Stimulated activated CD4-positive, alpha-beta T cell treated with anti-CD3 and anti-CD28 coated beads, Interleukin-4, amount 100 ng/mL, for 48 hours (primary cell): ENCODE results near the gene SLC30A5.
"Not testable (repeated sequence)": the region's sequence is repeated elsewhere in the genome, so short reads cannot be mapped to it uniquely, and the experiment has no call there.

Experiments used
- DNase-seq, 2 donors: peaks; one replicate each; pipeline ENCODE4 v3.0.0-alpha.2; 2020; ENCODE audit warnings: low read depth in 2 of 2

SLC30A5 gene

DNA sequence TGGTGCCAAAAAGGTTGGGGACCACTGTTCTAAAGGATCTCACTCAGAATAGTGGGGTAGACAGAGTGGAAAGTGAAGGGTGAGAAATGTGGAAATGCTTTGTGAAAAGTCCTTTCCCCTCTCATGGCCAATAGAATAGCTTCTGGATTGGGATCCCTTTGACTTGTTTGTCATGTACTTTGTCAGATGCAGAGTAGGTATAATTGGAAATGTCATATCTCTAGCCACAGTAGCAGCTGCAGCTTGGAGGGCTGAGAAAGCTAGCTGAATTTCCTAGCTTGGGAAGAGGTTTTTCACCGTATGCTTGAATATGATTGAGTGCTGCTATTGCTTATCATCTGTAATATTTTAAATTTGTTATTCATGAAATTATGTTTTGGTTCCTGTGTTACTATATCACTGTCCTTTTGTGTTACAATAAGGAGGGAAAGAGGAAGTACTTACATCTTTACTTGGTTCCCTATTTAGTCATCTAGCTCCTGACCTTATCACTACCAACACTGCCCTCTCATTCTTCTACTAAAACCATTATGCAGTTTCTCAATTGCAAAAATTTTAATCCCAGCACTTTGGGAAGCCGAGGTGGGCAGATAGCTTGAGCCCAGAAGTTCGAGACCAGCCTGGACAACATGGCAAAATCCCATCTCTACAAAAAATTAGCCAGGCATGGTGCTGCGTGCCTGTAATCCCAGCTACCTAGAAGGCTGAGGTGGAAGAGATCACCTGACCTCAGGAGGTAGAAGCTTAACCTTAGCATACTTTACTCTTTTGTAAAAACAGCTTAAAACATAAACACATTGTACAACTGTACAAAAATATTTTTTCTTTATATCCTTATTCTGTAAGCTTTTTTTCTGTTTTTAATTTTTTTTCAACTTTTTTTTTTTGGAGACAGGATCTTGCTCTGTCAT, 12.4 kb downstream of the SLC30A5 start:
- DNase-seq, result no peak

DNA sequence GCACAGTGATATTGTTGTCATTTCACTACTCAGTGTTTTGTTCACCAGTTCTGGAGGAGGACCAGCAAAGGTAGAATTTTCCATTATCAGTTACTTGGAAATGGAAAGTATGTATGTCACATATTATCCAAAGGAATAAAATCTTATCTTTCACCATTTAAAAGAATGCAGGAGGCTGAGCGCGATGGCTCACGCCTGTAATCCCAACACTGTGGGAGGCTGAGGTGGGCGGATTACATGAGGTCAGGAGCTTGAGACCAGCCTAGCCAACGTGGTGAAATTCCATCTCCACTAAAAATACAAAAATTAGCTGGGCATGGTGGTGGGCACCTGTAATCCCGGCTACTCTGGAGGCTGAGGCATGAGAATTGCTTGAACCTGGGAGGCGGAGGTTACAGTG, 14.6 kb downstream of the SLC30A5 start:
- DNase-seq, result not testable (repeated sequence)

DNA sequence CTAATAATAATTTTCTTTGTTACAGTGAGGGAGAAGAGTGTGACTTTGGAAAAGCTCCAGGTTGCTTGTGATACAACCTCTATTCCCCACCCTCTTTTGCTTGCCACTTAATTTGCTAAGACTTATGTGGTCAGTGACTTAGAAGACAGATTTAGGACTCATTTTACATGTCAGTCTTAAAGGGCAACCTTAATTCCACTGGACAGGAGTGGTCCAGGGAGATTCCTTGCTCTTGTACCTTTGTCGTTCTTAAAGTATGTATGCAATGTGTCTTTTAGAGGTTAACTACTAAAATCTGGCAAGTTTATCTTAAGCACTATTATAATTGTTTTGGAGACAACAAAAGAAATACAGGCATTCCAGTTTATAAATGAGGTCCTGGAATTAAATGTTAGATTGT, 20.0 kb downstream of the SLC30A5 start:
- DNase-seq, result no peak

DNA sequence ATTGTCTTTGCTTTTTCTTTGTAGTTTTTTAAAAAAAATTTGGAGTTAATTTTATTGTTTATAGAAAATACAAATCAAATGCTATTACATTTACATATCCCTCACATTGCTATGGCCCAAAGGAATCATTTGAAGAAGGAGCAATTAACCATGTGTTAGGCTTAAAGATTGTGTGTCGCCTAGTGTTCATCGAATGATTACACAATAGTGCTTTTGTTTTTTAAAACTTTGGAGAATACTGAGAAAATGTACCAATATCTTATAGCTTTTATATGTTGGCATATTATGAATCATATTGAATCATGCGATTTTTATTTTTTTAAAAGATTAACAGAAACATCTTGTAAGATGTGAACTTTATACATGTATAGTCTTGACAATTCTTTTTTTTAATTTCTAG, 21.7 kb downstream of the SLC30A5 start:
- no peak for DNase-seq

DNA sequence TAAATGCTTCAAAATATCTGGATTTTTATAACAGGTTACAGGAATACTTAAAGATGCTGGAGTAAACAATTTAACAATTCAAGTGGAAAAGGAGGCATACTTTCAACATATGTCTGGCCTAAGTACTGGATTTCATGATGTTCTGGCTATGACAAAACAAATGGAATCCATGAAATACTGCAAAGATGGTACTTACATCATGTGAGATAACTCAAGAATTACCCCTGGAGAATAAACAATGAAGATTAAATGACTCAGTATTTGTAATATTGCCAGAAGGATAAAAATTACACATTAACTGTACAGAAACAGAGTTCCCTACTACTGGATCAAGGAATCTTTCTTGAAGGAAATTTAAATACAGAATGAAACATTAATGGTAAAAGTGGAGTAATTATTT, 35.6 kb downstream of the SLC30A5 start:
- no peak for DNase-seq

DNA sequence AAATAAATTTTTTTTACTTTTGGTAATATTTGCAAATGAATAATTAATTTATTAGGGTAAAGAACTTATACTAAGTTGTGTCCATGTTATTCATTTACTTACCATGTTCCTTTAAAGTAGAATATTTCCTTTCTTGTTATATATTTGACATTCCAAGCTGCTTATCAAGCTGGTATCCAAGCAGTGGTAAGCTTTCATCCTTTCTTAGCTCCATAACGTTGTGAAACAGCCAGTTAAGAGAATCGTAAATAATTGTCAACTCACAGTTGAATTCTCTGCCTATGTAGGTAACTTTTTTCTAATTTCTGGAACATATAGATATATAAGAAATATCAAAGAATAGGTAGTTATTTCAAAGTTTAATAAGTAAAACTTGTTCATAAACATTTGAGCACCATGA, 36.4 kb downstream of the SLC30A5 start:
- no peak for DNase-seq

DNA sequence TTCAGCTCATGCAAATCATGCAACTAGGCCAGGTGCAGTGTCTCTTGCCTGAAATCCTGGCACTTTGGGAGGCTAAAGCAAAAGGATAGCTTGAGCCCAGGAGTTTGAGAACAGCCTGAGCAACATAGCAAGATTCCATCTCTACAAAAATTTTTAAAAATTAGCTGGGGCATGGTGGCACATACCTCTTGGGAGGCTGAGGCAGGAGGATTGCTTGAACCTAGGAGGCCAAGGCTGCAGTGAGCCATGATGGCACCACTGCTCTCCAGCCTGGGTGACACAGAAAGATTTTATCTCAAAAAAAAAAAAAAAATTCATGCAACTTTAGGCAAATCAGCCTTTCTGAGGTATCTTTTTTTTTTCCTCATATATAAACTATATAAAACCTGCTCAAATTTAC, 37.5 kb downstream of the SLC30A5 start:
- no peak for DNase-seq

DNA sequence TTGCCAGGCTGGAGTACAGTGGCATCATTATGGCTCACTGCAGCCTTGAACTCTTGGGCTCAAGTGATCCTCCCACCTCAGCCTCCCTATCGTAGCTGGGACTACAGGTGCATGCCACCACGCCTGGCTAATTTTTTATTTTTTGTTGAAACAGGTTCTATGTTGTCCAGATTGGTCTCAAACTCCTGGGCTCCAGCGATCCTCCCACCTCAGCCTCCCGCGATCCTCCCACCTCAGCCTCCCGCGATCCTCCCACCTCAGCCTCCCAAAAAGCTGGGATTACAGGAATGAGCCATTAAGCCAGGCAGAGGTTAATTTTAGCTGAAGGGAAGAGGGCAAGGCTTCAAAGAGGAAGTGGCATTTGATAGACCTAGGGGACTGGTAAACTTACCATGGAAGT, 40.3 kb downstream of the SLC30A5 start:
- DNase-seq, result no peak

DNA sequence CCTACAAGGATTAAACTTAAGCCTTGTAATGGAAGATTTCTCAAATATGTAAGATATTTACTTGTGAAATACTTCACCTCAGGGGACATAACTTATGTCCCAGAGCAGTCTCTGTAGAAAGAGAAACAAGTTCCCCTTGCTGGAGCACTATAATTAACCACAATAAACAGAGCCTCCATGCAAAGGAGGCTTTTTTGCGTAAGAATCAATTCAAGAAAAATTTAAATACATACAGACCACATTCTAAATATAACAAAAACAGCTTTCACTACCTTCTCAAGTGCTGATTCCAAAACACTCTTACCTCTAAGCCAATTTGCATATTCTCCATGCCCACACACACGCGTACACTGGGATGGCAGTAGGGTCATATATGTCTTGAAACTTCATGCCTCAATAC, 42.5 kb downstream of the SLC30A5 start:
- DNase-seq, result no peak

DNA sequence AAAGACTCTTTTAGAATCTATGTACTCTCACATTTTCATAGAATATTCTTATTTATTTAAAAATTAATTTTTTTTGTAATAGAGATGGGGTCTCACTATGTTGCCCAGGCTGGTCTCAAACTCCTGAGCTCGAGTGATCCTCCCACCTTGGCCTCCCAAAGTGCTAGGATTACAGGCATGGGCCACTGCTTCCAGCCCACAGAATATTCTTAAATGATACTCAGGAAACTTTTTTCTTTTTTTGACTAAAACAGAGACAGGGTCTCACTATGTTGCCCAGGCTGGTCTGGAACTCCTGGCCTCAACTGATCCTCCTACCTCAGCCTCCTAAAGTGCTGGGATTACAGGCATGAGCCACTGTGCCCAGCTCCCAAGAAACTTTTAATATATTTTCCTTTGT, 43.4 kb downstream of the SLC30A5 start:
- not testable (repeated sequence) for DNase-seq

DNA sequence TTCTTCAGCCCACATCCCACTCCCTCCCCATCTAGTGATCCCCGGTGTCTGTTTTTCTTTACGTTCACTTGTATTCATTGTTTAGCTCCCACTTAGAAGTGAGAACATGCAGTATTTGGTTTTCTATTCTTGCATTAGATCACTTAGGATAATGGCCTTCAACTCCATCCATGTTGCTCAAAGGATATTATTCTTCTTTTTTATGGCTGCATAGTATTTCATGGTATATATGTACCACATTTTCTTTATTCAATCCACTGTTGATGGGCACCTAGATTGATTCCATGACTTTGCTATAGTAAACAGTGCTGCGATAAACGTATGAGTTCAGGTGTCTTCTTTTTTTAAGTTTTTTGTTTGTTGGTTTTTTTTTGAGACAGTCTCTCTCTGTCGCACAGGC, 44.0 kb downstream of the SLC30A5 start:
- no peak for DNase-seq

DNA sequence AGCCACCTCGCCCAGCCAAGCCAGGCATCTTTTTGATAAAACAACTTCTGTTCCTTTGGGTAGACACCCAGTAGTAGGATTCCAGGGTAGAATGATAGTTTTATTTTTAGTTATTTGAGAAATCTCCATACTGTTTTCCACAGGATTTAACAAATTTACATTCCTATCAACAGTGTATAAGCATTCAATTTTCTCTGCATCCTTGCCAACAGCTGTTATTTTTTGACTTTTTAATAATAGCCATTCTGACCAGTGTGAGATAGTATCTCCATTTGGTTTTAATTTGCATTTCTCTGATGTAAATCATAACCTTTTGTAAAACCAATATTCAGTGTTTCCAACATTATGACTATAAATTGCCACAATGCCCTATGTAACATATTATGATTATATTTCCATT, 45.0 kb downstream of the SLC30A5 start:
- DNase-seq, result no peak

DNA sequence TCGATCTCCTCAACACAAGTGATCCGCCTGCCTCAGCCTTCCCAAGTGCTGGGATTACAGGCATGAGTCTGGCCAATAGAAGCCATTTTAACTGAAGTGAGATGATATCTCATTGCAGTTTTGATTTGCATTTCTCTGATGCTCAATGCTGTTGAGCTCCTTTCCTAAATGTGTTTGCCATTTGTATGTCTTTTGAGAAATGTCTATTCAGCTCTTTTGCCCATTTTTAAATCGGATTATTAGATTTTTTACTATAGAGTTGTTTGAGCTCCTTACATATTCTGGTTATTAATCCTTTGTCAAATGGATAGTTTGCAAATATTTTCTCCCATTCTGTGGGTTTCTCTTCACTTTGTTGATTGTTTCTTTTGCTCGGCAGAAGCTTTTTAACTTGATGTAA, 46.4 kb downstream of the SLC30A5 start:
- DNase-seq, result not testable (repeated sequence)

DNA sequence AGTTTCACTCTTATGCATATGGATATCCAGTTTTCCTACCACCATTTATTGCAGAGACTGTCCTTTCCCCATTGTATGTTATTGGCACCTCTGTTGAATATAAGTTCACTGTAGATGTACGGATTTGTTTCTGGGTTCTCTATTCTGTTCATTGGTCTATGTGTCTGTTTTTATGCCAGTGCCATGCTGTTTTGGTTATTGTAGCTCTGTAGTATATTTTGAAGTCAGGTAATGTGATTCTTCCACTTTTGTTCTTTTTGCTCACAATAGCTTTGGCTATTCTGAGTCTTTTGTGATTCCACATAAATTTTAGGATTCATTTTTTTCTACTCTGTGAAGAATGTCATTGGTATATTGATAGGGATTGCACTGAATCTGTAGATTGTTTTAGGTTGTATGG, 47.0 kb downstream of the SLC30A5 start:
- no peak for DNase-seq

DNA sequence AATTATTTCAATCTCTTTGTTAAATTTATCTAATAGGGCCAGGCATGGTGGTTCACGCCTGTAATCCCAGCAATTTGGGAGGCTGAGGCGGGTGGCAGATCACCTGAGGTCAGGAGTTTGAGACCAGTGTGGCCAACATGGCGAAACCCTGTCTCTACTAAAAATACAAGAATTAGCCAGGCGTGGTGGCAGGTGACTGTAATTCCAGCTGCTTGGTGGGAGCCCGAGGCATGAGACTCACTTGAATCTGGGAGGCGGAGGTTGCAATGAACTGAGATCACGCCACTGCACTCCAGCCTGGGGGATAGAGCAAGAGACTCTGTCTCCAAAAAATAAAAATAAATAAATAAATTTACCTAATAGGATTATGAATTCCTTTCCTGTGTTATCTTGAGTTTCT, 54.8 kb downstream of the SLC30A5 start:
- not testable (repeated sequence) for DNase-seq

DNA sequence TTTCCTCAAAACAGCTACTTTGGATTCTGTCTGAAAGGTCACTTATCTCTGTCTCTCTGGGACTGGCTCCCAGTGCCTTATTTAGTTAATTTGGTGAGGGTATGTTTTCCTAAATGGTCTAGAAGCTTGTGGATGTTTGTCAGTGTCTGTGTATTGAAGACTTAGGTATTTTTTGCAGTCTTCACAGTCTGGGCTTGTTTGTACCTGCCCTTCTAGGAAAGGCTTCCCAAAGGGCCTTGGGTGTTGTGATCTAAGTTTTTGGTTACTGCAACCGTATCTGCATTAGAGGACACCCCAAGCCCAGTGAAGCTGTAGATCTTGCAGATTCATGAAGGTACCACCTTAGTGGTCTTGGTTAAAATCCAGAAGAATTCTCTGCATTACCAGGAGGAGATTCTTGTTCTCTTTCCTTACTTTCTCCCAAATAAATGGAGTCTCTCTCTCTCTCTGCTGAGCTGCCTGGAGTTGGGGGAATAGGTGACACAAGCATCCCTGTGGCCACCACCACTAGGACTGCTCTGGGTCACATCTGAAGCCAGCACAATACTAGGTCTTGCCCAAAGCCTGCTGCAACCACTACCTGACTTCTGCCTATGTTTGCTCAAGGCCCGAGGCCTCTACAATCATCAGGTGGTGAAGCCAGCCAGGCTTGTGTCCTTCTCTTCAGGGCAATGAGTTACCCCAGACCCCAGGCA, 55.3 kb downstream of the SLC30A5 start:
- DNase-seq, result no peak

DNA sequence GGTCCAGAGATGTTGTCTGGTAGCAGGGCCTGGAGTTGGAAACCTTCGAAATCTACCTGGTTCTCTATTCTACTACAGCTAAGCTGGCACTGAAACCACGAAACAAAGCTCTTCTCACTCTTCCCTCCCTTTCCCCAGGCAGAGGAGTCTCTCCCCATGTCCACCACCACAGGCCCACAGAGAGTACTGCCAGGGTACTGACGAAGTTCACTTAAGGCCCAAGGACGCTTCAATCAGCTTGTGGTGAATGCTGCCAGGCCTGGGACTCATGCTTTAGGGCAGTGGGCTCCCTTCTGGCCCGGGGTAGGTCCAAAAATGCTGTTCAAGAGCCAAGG, 55.8 kb downstream of the SLC30A5 start:
- DNase-seq, result no peak

DNA sequence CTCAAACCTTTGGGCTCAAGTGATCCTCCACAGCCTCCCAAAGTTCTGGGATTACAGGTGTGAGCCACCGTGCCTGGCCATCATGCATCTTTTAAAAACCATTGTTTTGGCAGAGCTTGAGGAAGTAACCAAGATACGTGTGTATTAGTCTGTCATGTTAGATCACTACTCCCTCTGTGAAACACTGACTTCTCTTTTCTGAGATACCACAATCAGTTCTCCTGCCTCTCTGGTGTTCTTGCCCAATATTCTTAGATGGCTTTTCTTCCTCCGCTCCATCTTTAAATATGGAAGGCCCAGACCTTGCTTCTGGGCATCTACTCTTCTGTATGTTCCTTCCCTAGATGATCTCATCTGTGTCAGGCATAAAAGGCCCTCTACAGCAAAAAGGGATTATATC, 58.9 kb downstream of the SLC30A5 start:
- DNase-seq, result no peak

DNA sequence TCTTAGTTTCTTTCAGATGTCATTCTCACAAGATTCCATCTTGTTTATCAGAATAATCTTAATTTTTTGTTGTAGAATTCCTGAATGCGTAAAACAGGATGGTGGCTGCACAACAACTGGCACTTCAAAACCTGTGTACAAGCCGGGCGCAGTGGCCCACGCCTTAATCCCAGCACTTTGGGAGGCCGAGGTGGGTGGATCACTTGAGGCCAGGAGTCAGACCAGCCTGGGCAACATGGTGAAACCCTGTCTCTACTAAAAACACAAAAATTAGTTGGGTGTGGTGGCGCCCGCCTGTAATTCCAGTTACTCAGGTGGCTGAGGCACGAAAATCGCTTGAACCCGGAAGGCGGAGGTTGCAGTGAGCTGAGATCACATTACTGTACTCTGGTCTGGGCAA, 62.6 kb downstream of the SLC30A5 start:
- no peak for DNase-seq

DNA sequence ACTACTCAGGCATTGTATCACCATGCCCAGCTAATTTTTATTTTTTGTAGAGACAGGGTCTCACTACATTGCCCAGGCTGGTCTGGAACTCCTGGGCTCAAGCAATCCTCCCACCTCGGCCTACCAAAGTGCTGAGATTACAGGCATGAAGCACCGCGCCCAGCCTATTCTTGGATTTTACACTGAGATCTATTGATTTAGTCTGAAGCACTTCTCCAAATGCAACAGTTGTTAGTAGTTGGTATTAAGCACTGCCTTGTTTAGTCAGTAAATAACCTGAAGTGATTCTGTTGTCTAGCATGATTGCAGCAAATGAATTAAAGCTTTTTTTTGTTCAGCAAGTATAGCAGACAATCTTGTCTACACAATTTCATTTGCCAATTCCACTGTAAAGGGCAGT, 64.2 kb downstream of the SLC30A5 start:
- DNase-seq, result no peak

DNA sequence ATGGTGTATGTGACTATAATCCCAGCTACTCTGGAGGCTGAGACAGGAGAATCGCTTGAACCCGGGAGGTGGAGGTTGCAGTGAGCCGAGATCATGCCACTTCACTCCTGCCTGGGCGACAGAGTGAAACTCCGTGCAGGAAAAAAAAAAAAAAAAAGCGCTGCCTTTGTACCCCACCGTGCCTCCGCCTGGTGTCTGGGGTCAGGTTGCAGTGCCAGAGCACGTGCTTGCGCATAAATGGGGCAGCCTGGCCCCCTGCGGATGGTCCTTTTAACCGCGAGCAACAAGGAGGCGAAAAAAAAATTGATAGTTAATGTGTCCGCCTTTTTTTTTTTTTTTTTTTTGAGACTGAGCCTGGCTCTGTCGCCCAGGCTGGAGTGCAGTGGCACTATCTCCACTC, 66.8 kb downstream of the SLC30A5 start:
- DNase-seq, result no peak

DNA sequence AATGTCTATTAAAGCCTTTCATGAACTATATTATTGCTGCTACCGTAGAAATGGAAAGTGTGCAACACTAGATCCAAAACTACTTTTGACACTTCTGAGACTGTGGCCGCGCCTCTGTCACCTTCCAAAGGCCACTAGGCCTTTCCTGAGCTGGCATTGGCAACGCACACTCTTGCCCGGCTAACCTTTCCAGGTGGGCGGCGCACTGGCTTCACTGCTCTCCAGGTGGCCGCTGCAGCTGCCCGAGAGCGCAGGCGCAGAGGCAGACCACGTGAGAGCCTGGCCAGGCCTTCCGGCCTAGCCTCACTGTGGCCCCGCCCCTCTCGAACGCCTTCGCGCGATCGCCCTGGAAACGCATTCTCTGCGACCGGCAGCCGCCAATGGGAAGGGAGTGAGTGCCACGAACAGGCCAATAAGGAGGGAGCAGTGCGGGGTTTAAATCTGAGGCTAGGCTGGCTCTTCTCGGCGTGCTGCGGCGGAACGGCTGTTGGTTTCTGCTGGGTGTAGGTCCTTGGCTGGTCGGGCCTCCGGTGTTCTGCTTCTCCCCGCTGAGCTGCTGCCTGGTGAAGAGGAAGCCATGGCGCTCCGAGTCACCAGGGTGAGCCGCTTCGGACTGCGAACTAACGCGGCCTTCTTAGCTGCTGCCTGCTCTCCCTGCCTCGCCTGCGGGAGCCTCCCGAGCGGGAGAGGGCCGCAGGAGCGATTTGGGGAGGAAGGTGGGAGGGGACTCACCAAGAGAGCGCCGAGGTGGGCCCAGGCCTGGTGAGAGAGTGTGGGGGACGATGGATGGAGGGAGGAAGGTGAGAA, 73.1 kb downstream of the SLC30A5 start, which contains the start of gene CCNB1:
CCNB1 (plus strand) TSS at position 465 of the 807 bp plus-strand sequence; CDS start at position 578, 113 bp downstream.
- DNase-seq, result peak; percentile 95 to 98

DNA sequence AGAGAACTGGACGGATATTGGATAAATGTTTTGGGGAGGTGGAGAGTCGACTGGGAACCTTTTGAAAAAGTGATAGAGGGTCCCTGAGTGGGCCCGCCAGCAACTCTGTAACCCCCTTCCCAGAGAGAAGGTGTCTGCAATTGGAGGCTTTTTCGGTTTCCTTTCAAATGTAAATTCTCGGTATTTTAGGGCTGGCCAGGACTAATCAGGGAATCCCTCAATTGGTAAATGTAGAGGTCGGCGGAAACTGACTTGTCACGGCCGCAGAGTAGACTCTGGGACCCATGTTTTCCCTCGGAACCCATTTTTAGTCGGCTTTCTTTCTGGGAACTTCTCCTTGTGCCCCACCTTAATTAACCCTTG, 73.7 kb downstream of the SLC30A5 start:
- no peak for DNase-seq
